ENCODE results near the gene JDP2. TPM values are rescaled to one million over a fixed set of nuclear protein-coding genes. Genes with fewer than 3 reads are reported as not detected.
A peak's percentile ranks its signal among the peaks of the same experiment; 100 is the strongest.

Gene JDP2
- total RNA-seq, 2 donors from 2014 or later: 15.7 to 23.1 TPM

DNA sequence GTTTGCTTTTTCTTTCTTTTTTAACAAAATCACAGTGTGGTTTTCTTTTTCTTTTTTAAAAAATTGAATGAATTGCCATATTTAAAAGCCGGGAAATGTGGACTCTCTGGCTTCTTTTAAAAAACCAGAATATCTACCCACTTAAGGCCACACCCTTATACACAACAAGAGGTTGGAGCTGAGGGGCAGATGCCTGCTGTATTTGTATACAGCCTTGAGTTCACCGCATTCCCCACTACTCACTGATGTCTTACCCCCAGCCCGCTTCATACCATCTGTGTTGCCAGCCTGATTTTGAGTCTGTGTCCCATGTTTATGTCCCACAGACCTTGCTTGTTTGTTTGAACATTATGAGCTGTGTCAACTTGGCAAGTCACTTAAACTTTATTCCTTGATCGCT, 14.3 kb downstream of the JDP2 start:
- peaks cover 37% of the 10 kb centered on the region for H3K36me3 ChIP-seq (ENCODE audit: control insufficient read depth, insufficient read depth, low read length)
- H3K4me1 ChIP-seq (ENCODE audit: control insufficient read depth, insufficient read depth, low read length): no peaks in the 10 kb centered on the region
- Mint-ChIP-seq H3K9me3 (no peaks in the 10 kb centered on the region), H3K36me3 (ENCODE audit: low read depth) (peaks cover 22% of the 10 kb centered on the region), H3K4me3 (no peak overlapping the region), H3K4me1 (peaks cover 19% of the 10 kb centered on the region), H3K27me3 (ENCODE audit: insufficient read depth) (no peaks in the 10 kb centered on the region), H3K27ac (peak overlapping the region; percentile 65)
- no peaks in the 10 kb centered on the region for H3K27me3 ChIP-seq (ENCODE audit: control insufficient read depth, insufficient read depth, low read length, poor library complexity, severe bottlenecking)
- no peak overlapping the region for H3K27ac ChIP-seq (ENCODE audit: low read depth, low read length)
- H3K9ac ChIP-seq (ENCODE audit: extremely low read depth, low read length, poor library complexity, severe bottlenecking): no peak overlapping the region
- H3K4me3 ChIP-seq (ENCODE audit: low read length): no peak overlapping the region
- 89 to 93% methylated on average over 1 to 4 of the region's 4 CpGs for WGBS, 2 experiments (ENCODE audit: insufficient coverage in 1 of 2, insufficient read length in 1 of 2)
- no peaks in the 10 kb centered on the region for H3K9me3 ChIP-seq (ENCODE audit: control insufficient read depth, low read length)
- TF ChIP-seq, protein P1, sequence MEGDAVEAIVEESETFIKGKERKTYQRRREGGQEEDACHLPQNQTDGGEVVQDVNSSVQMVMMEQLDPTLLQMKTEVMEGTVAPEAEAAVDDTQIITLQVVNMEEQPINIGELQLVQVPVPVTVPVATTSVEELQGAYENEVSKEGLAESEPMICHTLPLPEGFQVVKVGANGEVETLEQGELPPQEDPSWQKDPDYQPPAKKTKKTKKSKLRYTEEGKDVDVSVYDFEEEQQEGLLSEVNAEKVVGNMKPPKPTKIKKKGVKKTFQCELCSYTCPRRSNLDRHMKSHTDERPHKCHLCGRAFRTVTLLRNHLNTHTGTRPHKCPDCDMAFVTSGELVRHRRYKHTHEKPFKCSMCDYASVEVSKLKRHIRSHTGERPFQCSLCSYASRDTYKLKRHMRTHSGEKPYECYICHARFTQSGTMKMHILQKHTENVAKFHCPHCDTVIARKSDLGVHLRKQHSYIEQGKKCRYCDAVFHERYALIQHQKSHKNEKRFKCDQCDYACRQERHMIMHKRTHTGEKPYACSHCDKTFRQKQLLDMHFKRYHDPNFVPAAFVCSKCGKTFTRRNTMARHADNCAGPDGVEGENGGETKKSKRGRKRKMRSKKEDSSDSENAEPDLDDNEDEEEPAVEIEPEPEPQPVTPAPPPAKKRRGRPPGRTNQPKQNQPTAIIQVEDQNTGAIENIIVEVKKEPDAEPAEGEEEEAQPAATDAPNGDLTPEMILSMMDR (conservative IDR thresholded peaks at IDR 0.05): no peak
- DNase-seq: no peak

DNA sequence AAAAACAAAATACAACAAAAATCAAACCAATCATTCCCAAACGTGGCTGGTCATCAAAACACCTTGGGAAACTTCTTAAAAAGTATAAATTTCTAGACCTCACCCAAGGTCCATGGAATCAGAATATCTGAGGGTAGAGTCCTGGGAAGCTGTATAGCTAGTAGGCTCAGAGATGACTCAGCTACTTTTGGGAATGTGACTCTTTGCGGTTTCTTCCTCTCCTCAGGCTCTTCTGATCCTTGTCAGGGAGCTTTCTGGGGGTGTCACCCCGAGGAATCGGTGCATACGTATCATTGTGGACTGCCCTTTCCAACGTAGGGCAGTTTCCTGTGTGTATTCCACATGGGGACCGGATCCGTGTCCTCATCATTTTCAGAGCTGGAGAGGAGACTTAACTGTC, 14.8 kb downstream of the JDP2 start:
- no peak for DNase-seq
- Histone ChIP-seq H3K4me1 (ENCODE audit: control insufficient read depth, insufficient read depth, low read length) (no peaks in the 10 kb centered on the region), H3K4me3 (ENCODE audit: low read length) (no peak overlapping the region), H3K27me3 (ENCODE audit: control insufficient read depth, insufficient read depth, low read length, poor library complexity, severe bottlenecking) (no peaks in the 10 kb centered on the region), H3K9ac (ENCODE audit: extremely low read depth, low read length, poor library complexity, severe bottlenecking) (no peak overlapping the region), H3K36me3 (ENCODE audit: control insufficient read depth, insufficient read depth, low read length) (peaks cover 32% of the 10 kb centered on the region), H3K27ac (ENCODE audit: low read depth, low read length) (no peak overlapping the region), H3K9me3 (ENCODE audit: control insufficient read depth, low read length) (no peaks in the 10 kb centered on the region)
- 78 to 81% methylated on average over 8 of the region's 8 CpGs for WGBS, 2 experiments (ENCODE audit: insufficient coverage in 1 of 2, insufficient read length in 1 of 2)
- Mint-ChIP-seq H3K4me3 (no peak overlapping the region), H3K9me3 (no peaks in the 10 kb centered on the region), H3K36me3 (ENCODE audit: low read depth) (peaks cover 22% of the 10 kb centered on the region), H3K27me3 (ENCODE audit: insufficient read depth) (no peaks in the 10 kb centered on the region), H3K4me1 (peaks cover 19% of the 10 kb centered on the region), H3K27ac (peak overlapping the region; percentile 65)
- TF ChIP-seq, protein P1 (conservative IDR thresholded peaks at IDR 0.05): no peak

DNA sequence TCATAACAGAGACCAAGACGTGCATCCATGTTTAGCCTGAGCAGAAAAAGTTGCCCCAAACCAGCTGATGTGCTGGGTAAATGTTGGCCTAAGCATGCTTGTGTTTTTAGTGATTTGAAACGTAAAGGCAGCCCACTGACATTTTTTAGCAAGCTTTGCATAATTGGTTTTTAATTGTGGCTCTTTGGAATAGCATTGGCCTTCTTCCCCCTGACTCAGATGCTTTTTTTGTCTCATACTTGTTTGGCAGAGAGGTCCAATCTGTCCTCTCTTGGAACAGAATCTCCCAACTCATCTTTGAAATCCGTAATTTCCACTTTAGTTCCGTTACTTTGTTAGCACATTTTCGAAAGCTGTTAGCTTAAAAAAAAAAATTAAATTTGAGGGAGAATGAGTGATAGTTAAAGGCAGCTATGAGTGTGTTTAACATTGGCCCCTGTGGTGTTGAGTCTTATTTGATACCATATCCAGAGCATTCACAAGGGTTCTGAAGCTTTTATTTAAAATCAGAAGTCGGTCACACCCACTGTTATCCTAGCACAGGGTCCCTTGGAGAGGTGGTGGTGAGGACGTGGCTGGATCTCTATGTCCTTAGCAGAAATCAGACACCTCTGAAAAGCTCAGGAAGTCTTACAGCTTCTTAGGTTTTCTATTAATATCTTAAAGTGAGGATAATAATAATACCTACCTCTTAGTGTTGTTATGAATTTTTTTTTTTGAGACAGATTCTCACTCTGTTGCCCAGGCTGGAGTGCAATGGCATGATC, 15.6 kb downstream of the JDP2 start:
- Mint-ChIP-seq H3K9me3 (no peaks in the 10 kb centered on the region), H3K4me1 (peaks cover 15% of the 10 kb centered on the region), H3K4me3 (no peak overlapping the region), H3K36me3 (ENCODE audit: low read depth) (peaks cover 19% of the 10 kb centered on the region), H3K27ac (peak overlapping the region; percentile 65), H3K27me3 (ENCODE audit: insufficient read depth) (no peaks in the 10 kb centered on the region)
- Histone ChIP-seq H3K36me3 (ENCODE audit: control insufficient read depth, insufficient read depth, low read length) (peaks cover 30% of the 10 kb centered on the region), H3K4me3 (ENCODE audit: low read length) (no peak overlapping the region), H3K9ac (ENCODE audit: extremely low read depth, low read length, poor library complexity, severe bottlenecking) (no peak overlapping the region), H3K27me3 (ENCODE audit: control insufficient read depth, insufficient read depth, low read length, poor library complexity, severe bottlenecking) (no peaks in the 10 kb centered on the region), H3K27ac (ENCODE audit: low read depth, low read length) (no peak overlapping the region), H3K4me1 (ENCODE audit: control insufficient read depth, insufficient read depth, low read length) (no peaks in the 10 kb centered on the region), H3K9me3 (ENCODE audit: control insufficient read depth, low read length) (no peaks in the 10 kb centered on the region)
- DNase-seq: no peak
- 79 to 94% methylated on average over 5 to 7 of the region's 7 CpGs for WGBS, 2 experiments (ENCODE audit: insufficient coverage in 1 of 2, insufficient read length in 1 of 2)
- TF ChIP-seq, protein P1 (conservative IDR thresholded peaks at IDR 0.05): no peak

All from endodermal cell (in vitro differentiated cells).